ENCODE data around the gene COL2A1. TPM values are rescaled to one million over a fixed set of nuclear protein-coding genes. Genes with fewer than 3 reads are reported as not detected.

Gene COL2A1
- total RNA-seq, 1 donor from 2014 or later = 1.9 TPM

DNA sequence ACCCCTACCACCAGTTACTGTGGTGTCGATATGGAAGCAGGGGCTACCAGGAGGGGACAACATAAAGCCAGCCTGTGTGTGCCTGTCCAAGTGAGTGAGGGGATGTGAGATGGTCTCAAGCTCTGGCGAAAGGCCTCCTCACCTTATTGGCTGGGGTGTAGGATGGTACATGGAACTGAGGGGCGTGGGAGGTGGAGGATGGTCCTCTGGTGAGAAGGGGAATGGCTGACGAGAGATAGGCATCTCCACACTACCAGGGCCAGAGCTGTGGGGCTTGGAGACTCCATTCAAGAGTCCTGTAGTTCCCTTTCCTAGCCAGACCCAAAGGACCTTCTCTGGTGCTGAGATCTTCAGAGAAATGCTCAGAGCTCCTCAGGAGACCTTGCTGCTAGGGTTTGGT lies 32.5 kb upstream of the COL2A1 start:
- DNase-seq (ENCODE audit: low spot score) = no peak
- Mint-ChIP-seq H3K36me3 (ENCODE audit: low read depth, unreplicated experiment) (no peaks in the 10 kb centered on the region), H3K27ac (ENCODE audit: unreplicated experiment) (peak overlapping the region; percentile 4), H3K9me3 (ENCODE audit: unreplicated experiment) (no peaks in the 10 kb centered on the region), H3K4me1 (ENCODE audit: unreplicated experiment) (peaks cover 19% of the 10 kb centered on the region), H3K27me3 (ENCODE audit: unreplicated experiment) (peaks cover 6% of the 10 kb centered on the region), H3K4me3 (ENCODE audit: unreplicated experiment) (no peak overlapping the region)
- TF ChIP-seq, protein P1, sequence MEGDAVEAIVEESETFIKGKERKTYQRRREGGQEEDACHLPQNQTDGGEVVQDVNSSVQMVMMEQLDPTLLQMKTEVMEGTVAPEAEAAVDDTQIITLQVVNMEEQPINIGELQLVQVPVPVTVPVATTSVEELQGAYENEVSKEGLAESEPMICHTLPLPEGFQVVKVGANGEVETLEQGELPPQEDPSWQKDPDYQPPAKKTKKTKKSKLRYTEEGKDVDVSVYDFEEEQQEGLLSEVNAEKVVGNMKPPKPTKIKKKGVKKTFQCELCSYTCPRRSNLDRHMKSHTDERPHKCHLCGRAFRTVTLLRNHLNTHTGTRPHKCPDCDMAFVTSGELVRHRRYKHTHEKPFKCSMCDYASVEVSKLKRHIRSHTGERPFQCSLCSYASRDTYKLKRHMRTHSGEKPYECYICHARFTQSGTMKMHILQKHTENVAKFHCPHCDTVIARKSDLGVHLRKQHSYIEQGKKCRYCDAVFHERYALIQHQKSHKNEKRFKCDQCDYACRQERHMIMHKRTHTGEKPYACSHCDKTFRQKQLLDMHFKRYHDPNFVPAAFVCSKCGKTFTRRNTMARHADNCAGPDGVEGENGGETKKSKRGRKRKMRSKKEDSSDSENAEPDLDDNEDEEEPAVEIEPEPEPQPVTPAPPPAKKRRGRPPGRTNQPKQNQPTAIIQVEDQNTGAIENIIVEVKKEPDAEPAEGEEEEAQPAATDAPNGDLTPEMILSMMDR (IDR thresholded peaks at IDR 0.05; ENCODE audit: unreplicated experiment) = no peak

DNA sequence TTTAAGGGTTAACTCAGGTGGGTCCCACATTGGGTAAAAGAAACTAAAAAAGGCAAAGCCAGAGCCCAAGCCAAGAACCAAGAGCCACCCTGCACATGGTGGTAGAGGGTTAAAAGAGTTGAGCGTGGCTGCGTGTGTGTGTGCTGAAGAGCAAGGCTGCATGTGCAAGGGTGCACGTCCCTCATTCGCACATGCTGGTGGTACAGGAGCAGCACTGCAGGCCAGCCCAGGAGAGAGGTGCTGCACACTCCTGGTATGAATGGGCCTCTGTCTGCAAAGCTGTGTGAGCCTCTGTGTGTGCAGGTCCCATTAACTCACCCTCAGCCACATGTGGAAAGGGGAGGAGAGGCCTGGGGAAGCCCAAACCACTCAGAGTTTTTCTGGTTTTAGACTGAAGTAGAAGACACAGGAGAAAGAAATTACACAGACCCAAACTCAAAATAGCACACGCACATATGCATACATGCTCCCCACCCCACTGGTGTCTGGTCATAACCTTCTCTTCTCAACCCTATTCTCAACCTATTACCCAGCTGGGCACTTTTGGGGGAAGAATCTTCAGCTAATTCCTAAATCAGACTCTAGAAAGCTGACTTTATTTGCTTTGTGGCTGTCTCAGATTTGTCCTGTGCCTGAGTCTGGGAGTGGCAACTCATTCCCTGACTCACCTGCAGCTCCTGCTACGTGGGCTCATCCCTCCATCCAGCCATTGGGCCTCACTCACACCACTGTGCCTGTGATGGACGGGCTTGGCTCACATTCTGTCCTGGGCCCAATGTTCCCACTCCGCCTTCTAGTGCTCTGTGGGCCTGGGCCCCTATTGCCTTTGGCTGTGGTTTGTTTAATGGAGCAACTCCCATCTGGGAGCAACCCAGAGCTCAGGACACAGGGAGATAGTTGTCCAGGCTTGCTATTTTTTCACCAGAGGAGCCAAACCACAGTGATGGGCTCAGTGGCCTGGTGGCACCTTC lies 30.8 kb upstream of the COL2A1 start:
- TF ChIP-seq, protein P1 (IDR thresholded peaks at IDR 0.05; ENCODE audit: unreplicated experiment) = no peak
- Mint-ChIP-seq H3K4me3 (ENCODE audit: unreplicated experiment) (no peak overlapping the region), H3K4me1 (ENCODE audit: unreplicated experiment) (peaks cover 19% of the 10 kb centered on the region), H3K9me3 (ENCODE audit: unreplicated experiment) (no peaks in the 10 kb centered on the region), H3K36me3 (ENCODE audit: low read depth, unreplicated experiment) (no peaks in the 10 kb centered on the region), H3K27ac (ENCODE audit: unreplicated experiment) (no peak overlapping the region), H3K27me3 (ENCODE audit: unreplicated experiment) (peaks cover 10% of the 10 kb centered on the region)
- DNase-seq (ENCODE audit: low spot score) = no peak

DNA sequence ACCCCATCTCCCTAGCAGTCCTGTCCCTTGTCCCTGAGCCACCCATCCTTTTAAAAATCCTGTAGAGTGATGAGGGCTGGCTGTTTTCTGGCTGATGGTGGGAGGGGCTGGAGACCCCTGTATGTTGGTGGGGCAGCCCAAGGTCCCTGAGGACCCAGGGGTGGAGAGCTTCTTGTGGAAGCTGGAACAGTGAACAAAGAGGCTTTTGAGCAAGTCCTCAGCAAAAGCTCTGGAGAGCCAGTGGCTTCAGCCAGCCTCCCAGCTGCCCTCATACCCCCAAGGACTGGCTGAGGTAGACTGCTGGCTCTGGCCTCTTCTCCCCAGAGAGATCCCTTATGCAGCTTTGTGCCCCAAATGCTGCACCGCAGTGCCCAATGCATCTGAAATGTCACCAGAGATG lies 29.2 kb upstream of the COL2A1 start:
- DNase-seq (ENCODE audit: low spot score) = no peak
- H3K36me3 Mint-ChIP-seq (ENCODE audit: low read depth, unreplicated experiment) = no peaks in the 10 kb centered on the region
- no peak overlapping the region for H3K4me3 Mint-ChIP-seq (ENCODE audit: unreplicated experiment)
- peaks cover 25% of the 10 kb centered on the region for H3K4me1 Mint-ChIP-seq (ENCODE audit: unreplicated experiment)
- H3K27ac Mint-ChIP-seq (ENCODE audit: unreplicated experiment) = no peak overlapping the region
- TF ChIP-seq, protein P1 (IDR thresholded peaks at IDR 0.05; ENCODE audit: unreplicated experiment) = no peak
- H3K27me3 Mint-ChIP-seq (ENCODE audit: unreplicated experiment) = peaks cover 19% of the 10 kb centered on the region
- no peaks in the 10 kb centered on the region for H3K9me3 Mint-ChIP-seq (ENCODE audit: unreplicated experiment)

DNA sequence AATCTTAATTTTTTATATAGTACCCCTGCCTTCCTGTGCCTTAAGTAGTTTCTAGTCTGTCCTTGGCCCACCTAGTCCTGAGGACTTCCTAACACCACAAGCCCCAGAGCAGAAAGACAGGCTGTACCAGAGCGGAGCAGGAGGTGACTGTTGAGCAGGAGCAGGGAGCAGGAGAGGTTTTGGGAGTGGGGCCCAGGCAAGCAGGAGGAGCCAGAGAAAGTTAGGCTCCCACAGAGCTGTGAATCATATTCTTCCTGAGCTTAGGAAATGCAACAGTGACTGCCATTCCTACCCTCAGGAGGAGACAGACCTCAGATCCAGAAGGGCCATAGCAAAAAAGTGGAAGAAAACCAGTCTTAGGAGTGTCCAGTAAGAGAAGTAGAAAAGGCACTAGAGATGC lies 28.3 kb upstream of the COL2A1 start:
- Mint-ChIP-seq H3K4me1 (ENCODE audit: unreplicated experiment) (peaks cover 17% of the 10 kb centered on the region), H3K9me3 (ENCODE audit: unreplicated experiment) (no peaks in the 10 kb centered on the region), H3K27ac (ENCODE audit: unreplicated experiment) (no peak overlapping the region), H3K27me3 (ENCODE audit: unreplicated experiment) (peaks cover 22% of the 10 kb centered on the region), H3K4me3 (ENCODE audit: unreplicated experiment) (no peak overlapping the region), H3K36me3 (ENCODE audit: low read depth, unreplicated experiment) (no peaks in the 10 kb centered on the region)
- TF ChIP-seq, protein P1 (IDR thresholded peaks at IDR 0.05; ENCODE audit: unreplicated experiment) = no peak
- no peak for DNase-seq (ENCODE audit: low spot score)

All from endothelial cell (in vitro differentiated cells).